Common myeloid progenitor, CD34-positive (primary cell): ENCODE measurements around the gene TFR2.

Experiments
- CTCF ChIA-PET: fragments of 350-600 bp; sonication (Branson Sonifier 250); formaldehyde crosslinking; loops from one replicate; lab custom pipeline; 2021; ENCODE audit warnings: antibody characterized with exemption; lab: Charles Lee
- POLR2A ChIA-PET: fragments of 350-600 bp; sonication (Branson Sonifier 250); formaldehyde crosslinking; loops from one replicate; lab custom pipeline; 2021; ENCODE audit warnings: antibody characterized with exemption; lab: Charles Lee
- DNase-seq, 3 donors: peaks; one replicate each; pipeline versions ENCODE4 v3.0.0 to v3.0.0-alpha.2; 2013
- H3K27ac ChIP-seq, 2 experiments: 1 replicate in 1 of 2; 2 replicates in 1 of 2; pipeline ENCODE4 v1.7.0; 2013; ENCODE audit warnings: inconsistent platforms in 2 of 2, low read length in 2 of 2, mild to moderate bottlenecking in 2 of 2, low read depth in 1 of 2, moderate library complexity in 1 of 2; ENCODE audit not compliant: severe bottlenecking in 2 of 2, insufficient read depth in 1 of 2, poor library complexity in 1 of 2
- H3K27me3 ChIP-seq, 5 experiments: replicated peaks in 2 of 5; 1 replicate in 3 of 5; 2 replicates in 2 of 5; pipeline versions ENCODE4 v1.6.1 to v1.7.0; 2013; ENCODE audit warnings: low read length in 4 of 5, mild to moderate bottlenecking in 2 of 5, moderate library complexity in 2 of 5, inconsistent platforms in 1 of 5; ENCODE audit not compliant: insufficient read depth in 5 of 5, control insufficient read depth in 4 of 5
- H3K36me3 ChIP-seq, 4 experiments: 1 replicate in 2 of 4; 2 replicates in 2 of 4; pipeline versions ENCODE4 v1.6.1 to v1.7.0; 2013; ENCODE audit warnings: low read length in 3 of 4, control low read depth in 1 of 4, mild to moderate bottlenecking in 1 of 4; ENCODE audit not compliant: control insufficient read depth in 4 of 4, insufficient read depth in 4 of 4
- H3K4me1 ChIP-seq, 4 experiments: 1 replicate in 3 of 4; 2 replicates in 1 of 4; pipeline versions ENCODE4 v1.6.1 to v1.7.1; 2013; ENCODE audit warnings: low read length in 3 of 4, mild to moderate bottlenecking in 3 of 4, control low read depth in 1 of 4, inconsistent platforms in 1 of 4, moderate library complexity in 1 of 4; ENCODE audit not compliant: control insufficient read depth in 4 of 4, insufficient read depth in 4 of 4; ENCODE audit errors: control extremely low read depth in 1 of 4
- H3K4me3 ChIP-seq, 7 experiments: 1 replicate in 4 of 7; 2 replicates in 3 of 7; pipeline versions ENCODE4 v1.5.1 to v1.7.0; 2013; ENCODE audit warnings: mild to moderate bottlenecking in 7 of 7, low read length in 6 of 7, moderate library complexity in 6 of 7, inconsistent platforms in 2 of 7, low read depth in 2 of 7, control low read depth in 1 of 7; ENCODE audit not compliant: insufficient read depth in 4 of 7, control insufficient read depth in 1 of 7; ENCODE audit errors: extremely low read depth in 1 of 7
- H3K9me3 ChIP-seq, 5 experiments: 1 replicate in 4 of 5; 2 replicates in 1 of 5; pipeline versions ENCODE4 v1.6.1 to v1.7.1; 2013; ENCODE audit warnings: low read length in 4 of 5, mild to moderate bottlenecking in 2 of 5, inconsistent platforms in 1 of 5, low read depth in 1 of 5, moderate library complexity in 1 of 5; ENCODE audit not compliant: control insufficient read depth in 4 of 5, insufficient read depth in 2 of 5; ENCODE audit errors: control extremely low read depth in 1 of 5
- WGBS: methylation state at CpG from one replicate; pipeline ENCODE4 v1.1.5; 2013; ENCODE audit not compliant: insufficient coverage; 5-methylcytosine and 5-hydroxymethylcytosine counted together

TFR2 gene

DNA sequence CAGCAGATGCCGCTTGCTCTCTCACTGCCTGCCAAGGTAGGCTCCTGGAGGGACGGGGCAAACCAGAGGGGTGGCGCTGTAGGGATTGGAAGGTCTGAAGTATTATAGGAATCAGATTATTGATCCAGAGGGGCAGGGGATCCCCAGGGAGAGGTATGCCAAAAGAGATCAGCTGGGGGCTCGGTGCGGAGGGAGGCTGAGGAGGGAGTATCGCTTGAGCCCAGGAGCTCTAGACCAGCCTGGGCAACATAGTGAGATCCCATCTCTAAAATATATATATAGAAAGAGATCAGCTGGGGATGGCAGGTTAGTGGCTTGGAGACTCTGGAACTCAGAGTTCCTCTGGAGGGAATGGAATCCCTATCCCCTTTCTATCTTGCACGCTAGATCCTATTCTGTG is 46.2 kb downstream of the TFR2 start:
- no peak overlapping the region for H3K4me3 ChIP-seq
- ChIA-PET POLR2A (no interaction called here), CTCF (interaction anchor here (1.1 to 2.1 kb wide), 2 partner anchors 28 to 111 kb away, joined by 3 to 6 read pairs; partner anchors contain the start of gene POP7)
- H3K27ac ChIP-seq: no peak overlapping the region
- H3K4me1 ChIP-seq: peaks cover 0 to 9% (median 3%) of the 10 kb centered on the region in 4 experiments
- WGBS: 100% methylated on average over 4 of the region's 7 CpGs
- no peaks in the 10 kb centered on the region for H3K36me3 ChIP-seq
- DNase-seq: no peak
- H3K9me3 ChIP-seq: no peaks in the 10 kb centered on the region
- peaks cover 0 to 1% (median 0%) of the 10 kb centered on the region in 5 experiments for H3K27me3 ChIP-seq

DNA sequence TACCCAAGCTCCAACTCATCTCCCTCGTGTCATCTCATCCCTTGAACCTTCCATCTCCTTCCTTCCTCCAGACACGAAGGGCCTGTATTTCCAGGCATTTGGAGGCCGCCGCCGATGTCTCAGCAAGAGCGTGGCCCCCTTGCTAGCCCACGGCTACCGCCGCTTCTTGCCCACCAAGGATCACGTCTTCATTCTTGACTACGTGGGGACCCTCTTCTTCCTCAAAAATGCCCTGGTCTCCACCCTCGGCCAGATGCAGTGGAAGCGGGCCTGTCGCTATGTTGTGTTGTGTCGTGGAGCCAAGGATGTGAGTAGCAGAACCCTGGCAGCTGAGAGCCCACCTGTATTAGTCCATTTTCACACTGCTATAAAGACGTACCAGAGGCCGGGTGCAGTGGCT is 49.8 kb downstream of the TFR2 start:
- no peaks in the 10 kb centered on the region for H3K9me3 ChIP-seq
- DNase-seq: no peak
- peaks cover 0 to 4% (median 0%) of the 10 kb centered on the region in 5 experiments for H3K27me3 ChIP-seq
- peaks cover 0 to 19% (median 13%) of the 10 kb centered on the region in 4 experiments for H3K4me1 ChIP-seq
- 97% methylated on average over 15 of the region's 17 CpGs for WGBS
- H3K4me3 ChIP-seq: no peak overlapping the region
- H3K27ac ChIP-seq: no peak overlapping the region
- no peaks in the 10 kb centered on the region for H3K36me3 ChIP-seq
- POLR2A ChIA-PET: no interaction called here
- CTCF ChIA-PET: interaction anchor here (0.7 to 12.6 kb wide), 4 partner anchors 14 to 126 kb away, joined by 3 to 242 read pairs (median 4); no protein-coding TSS in a partner anchor

DNA sequence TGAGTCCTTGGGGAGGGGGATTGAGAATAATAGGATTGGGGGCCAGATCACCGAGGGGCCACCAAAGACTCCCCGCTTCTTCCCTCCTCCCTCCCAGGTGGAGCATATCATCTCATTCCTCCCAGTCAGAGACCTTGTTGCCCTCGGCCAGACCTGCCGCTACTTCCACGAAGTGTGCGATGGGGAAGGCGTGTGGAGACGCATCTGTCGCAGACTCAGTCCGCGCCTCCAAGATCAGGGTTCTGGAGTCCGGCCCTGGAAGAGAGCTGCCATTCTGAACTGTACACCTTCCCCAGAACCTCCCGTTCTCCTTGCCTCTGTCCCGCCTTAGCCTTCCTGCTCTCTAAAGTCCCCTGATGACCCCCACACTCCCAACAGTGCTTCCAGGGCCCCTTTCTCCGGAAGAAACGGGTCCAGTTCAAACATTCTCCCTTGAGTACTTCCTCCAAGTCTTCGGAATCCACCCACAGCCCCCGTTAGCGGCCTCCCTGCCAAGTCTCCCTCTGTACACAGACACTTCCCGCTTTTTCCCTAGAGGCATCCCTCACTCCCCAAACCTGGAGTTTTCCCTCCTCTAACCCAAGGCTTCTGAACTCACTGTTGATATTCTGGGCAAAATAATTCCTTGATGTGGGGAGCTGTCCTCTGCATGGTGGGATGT is 51.1 kb downstream of the TFR2 start:
- ChIA-PET CTCF (interaction anchor here (0.8 to 12.6 kb wide), 10 partner anchors 9 to 125 kb away, joined by 3 to 242 read pairs (median 10); partner anchors contain the start of genes MOSPD3 and PCOLCE), POLR2A (no interaction called here)
- H3K9me3 ChIP-seq: no peaks in the 10 kb centered on the region
- WGBS: 35% methylated on average over 18 of the region's 20 CpGs
- no peak overlapping the region for H3K27ac ChIP-seq
- peaks cover 0 to 4% (median 0%) of the 10 kb centered on the region in 5 experiments for H3K27me3 ChIP-seq
- no peak for DNase-seq
- peak overlapping the region in 2 of 7 experiments; percentile 16 to 54 for H3K4me3 ChIP-seq
- H3K4me1 ChIP-seq: peaks cover 0 to 24% (median 16%) of the 10 kb centered on the region in 4 experiments
- H3K36me3 ChIP-seq: no peaks in the 10 kb centered on the region

DNA sequence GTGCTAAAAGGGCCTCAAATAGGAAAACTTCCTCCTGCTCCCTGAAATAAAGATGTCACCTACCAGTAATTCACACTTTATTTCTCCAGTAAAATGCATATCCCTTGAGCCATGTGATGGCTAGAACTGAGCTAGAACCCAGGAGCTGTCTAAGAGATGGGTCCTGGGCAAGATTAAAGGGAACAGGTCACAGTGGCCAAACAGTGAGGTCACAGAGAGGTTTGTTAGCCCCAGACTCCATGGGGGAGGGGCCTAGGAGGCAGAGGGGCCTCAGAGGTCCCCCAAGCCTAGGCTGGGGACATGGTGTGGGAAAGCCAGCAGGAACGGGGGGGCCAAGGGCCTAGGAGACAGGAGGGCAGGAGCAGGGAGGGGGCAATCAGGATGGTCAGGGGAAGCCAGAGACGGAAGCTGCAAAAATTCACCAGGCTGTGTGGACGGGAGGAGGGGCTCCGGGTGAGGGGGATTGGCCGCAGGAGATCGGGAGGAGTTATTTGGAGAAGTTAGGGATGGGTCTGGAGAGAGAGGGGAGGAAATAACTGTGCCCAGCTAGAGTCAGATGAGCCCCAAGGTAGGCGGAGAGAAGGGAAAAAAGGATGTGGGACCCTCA is 51.9 kb downstream of the TFR2 start:
- Histone ChIP-seq H3K36me3 (no peaks in the 10 kb centered on the region), H3K4me1 (peaks cover 0 to 31% (median 24%) of the 10 kb centered on the region in 4 experiments), H3K27ac (no peak overlapping the region), H3K4me3 (no peak overlapping the region), H3K27me3 (peaks cover 0 to 4% (median 0%) of the 10 kb centered on the region in 5 experiments), H3K9me3 (no peaks in the 10 kb centered on the region)
- ChIA-PET POLR2A (interaction anchor here (0.9 to 1.3 kb wide), 2 partner anchors 84 to 161 kb away, joined by 4 to 6 read pairs; partner anchors contain the start of genes GNB2 and ZCWPW1), CTCF (interaction anchor here (0.7 to 12.6 kb wide), 18 partner anchors 9 to 213 kb away, joined by 3 to 242 read pairs (median 5); partner anchors contain the start of genes MOSPD3, PCOLCE and SPACDR)
- no peak for DNase-seq
- WGBS: 47% methylated on average over 7 of the region's 7 CpGs

DNA sequence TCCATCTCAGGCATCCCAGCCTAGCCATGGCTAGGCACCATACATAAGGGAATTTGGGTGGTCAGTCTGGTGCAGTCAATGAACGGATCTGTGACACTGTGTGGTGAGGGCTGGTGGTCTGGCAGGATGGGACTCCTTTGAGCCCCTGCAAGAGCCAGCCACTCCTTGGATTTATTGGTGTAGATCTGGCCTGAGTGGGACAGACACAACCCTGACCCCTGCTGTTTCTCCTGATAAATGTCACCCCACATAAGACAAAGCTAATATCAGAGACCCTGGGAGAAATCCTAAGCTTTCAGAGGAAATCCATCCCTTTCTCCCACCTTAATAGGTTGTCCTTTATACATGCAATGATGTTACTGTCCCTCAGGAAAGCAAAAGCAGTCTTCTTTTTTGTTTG is 52.9 kb downstream of the TFR2 start:
- Histone ChIP-seq H3K4me1 (peaks cover 0 to 40% (median 32%) of the 10 kb centered on the region in 4 experiments), H3K36me3 (no peaks in the 10 kb centered on the region), H3K27me3 (peaks cover 0 to 4% (median 0%) of the 10 kb centered on the region in 5 experiments), H3K27ac (no peak overlapping the region), H3K9me3 (no peaks in the 10 kb centered on the region), H3K4me3 (no peak overlapping the region)
- ChIA-PET CTCF (interaction anchor here (0.7 to 12.6 kb wide), 24 partner anchors 10 to 214 kb away, joined by 3 to 242 read pairs (median 4); partner anchors contain the start of genes MOSPD3, PCOLCE and SPACDR), POLR2A (interaction anchor here (0.9 to 1.3 kb wide), 2 partner anchors 85 to 160 kb away, joined by 4 to 6 read pairs; partner anchors contain the start of genes GNB2 and ZCWPW1)
- WGBS: no CpG with 5 or more reads among the region's 1 CpG
- peak; percentile 50 to 65 (median 54) for DNase-seq

DNA sequence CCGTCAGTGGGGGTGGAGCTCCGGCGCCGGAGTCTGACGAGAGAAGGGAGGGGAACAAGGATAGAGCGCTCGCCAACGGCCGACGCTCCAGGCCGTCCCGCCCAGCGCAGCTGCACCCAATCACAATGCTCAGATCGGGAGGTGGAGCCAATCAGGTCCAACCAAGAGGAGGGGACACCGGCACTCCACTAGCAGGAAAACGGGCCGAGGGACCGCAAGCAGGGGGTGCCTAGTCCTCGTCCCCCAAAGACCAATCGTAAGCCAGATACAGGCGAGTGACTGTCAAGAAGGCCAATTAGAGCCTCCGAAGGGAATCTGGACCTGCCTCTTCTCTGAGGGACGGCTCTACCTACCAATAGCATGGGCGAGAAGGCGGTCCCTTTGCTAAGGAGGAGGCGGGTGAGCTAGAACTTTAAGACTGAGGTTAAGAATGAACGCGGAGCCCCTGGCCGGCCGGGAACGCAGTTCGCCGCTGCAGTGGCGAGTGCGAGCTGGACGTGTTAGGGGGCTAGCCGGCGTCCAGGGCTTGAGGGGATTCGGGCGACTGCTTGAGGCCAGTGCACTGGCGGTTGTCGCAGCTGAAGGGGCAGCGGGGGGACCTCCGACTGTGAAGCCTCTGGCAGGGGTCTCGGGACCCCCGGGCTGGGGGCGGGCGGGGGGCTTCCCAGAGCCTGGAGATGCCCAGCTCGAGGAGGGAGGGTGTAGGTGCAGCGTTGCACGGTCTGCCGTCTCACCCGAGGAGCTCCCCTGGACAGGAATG is 54.9 kb downstream of the TFR2 start, which contains the start of gene FBXO24:
FBXO24 (plus strand) TSS at position 63 of the 760 bp plus-strand sequence; CDS start at position 361, 298 bp downstream.
- ChIA-PET POLR2A (interaction anchor here (0.8 to 3.8 kb wide), 7 partner anchors 9 to 157 kb away, joined by 3 to 34 read pairs (median 4); partner anchors contain the start of genes MEPCE, POP7 and ZCWPW1), CTCF (interaction anchor here (1.0 to 12.6 kb wide), 18 partner anchors 10 to 131 kb away, joined by 3 to 242 read pairs (median 4); partner anchors contain the start of genes MOSPD3 and PCOLCE)
- Histone ChIP-seq H3K27me3 (peaks cover 0 to 4% (median 0%) of the 10 kb centered on the region in 5 experiments), H3K4me3 (peak within 1 kb of the TSS; percentile 94 to 96 (median 95)), H3K36me3 (peaks cover 2 to 15% (median 8%) of the 10 kb centered on the region in 4 experiments), H3K27ac (peak within 1 kb of the TSS; percentile 78 to 94), H3K9me3 (no peaks in the 10 kb centered on the region), H3K4me1 (peaks cover 6 to 60% (median 51%) of the 10 kb centered on the region in 4 experiments)
- WGBS: 0% methylated on average over 48 of the region's 53 CpGs
- peak; percentile 100 for DNase-seq
